ENCODE measurements around the gene QSOX1.
"Not testable (repeated sequence)": the region's sequence is repeated elsewhere in the genome, so short reads cannot be mapped to it uniquely, and the experiment has no call there.

DNA sequence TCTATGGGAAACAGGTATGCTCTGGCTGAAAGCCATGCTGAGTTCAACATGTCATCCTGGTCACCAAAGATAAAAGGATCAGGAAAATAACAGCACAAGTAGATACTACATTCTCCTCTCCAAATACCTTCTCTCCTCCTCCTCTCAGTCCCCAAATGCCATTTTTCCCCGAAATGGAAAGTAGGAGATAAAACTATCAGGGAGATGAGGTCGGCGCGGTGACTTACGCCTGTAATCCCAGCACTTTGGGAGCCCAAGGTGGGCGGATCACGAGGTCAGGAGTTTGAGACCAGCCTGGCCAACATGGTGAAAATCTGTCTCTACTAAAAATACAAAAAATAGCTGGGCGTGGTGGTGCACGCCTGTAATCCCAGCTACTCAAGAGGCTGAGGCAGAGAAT is 21.0 kb upstream of the QSOX1 start:
- TF ChIP-seq CTCF (IDR thresholded peaks at IDR 0.05); POLR2AphosphoS5 (IDR thresholded peaks at IDR 0.05); POLR2A (IDR thresholded peaks at IDR 0.05; ENCODE audit: low read depth): not testable (repeated sequence)

Measured in esophagus muscularis mucosa (tissue), 3 donors.